IMR-90 (cell line): ENCODE measurements around the gene MRPS22. TPM values are rescaled to one million over a fixed set of nuclear protein-coding genes. Genes with fewer than 3 reads are reported as not detected.

ENCODE experiments used
- ATAC-seq: fragments of 200-7000 bp; cut with Tn5 transposase; 2 replicates; pipeline ENCODE4 v1.9.1; 2020; ENCODE audit warnings: low read depth, mild to moderate bottlenecking, moderate library complexity
- BruUV-seq: library from RNA; stranded (reverse); fragments of 400-500 nt; replicated peaks from 2 replicates; lab custom pipeline; 2021; lab: Mats Ljungman, UMichigan
- CTCF ChIA-PET: fragments of 300-600 bp; formaldehyde crosslinking; extraction: SDS; loops from one replicate; lab custom pipeline; 2021; ENCODE audit warnings: antibody characterized with exemption; lab: Yijun Ruan, JAX
- POLR2A ChIA-PET: fragments of 300-600 bp; sonication (Branson Sonifier 250); formaldehyde crosslinking; loops from one replicate; lab custom pipeline; 2022; ENCODE audit warnings: antibody characterized with exemption; ENCODE audit not compliant: unreplicated experiment; lab: Charles Lee
- DNase-seq: peaks from one replicate; pipeline ENCODE4 v3.0.0; 2013
- H2AFZ ChIP-seq: replicated peaks from 2 replicates; pipeline ENCODE3; 2013; ENCODE audit warnings: low read length, mild to moderate bottlenecking; ENCODE audit not compliant: poor library complexity
- H2AK5ac ChIP-seq: 2 replicates; pipeline ENCODE4 v1.6.1; 2013; ENCODE audit warnings: low read depth, low read length, inconsistent platforms
- H2AK9ac ChIP-seq: replicated peaks from 2 replicates; pipeline ENCODE3; 2013; ENCODE audit warnings: mild to moderate bottlenecking, low read depth, low read length, moderate library complexity; ENCODE audit not compliant: poor library complexity
- H2BK120ac ChIP-seq: 2 replicates; pipeline ENCODE4 v1.6.1; 2013; ENCODE audit warnings: low read depth, low read length, inconsistent platforms
- H2BK15ac ChIP-seq: 3 replicates; pipeline ENCODE4 v1.6.1; 2013; ENCODE audit warnings: low read depth, low read length, inconsistent platforms
- H2BK20ac ChIP-seq: 2 replicates; pipeline ENCODE4 v1.6.1; 2013; ENCODE audit warnings: low read depth, mild to moderate bottlenecking, inconsistent platforms, low read length, moderate library complexity
- H2BK5ac ChIP-seq: 2 replicates; pipeline ENCODE4 v1.6.1; 2013; ENCODE audit warnings: mild to moderate bottlenecking, low read depth, low read length, inconsistent platforms; ENCODE audit not compliant: poor library complexity, severe bottlenecking
- H3K14ac ChIP-seq: replicated peaks from 2 replicates; pipeline ENCODE4 v1.6.1; 2013; ENCODE audit warnings: low read depth, low read length, inconsistent platforms
- H3K18ac ChIP-seq: 2 replicates; pipeline ENCODE4 v1.6.1; 2013; ENCODE audit warnings: low read depth, low read length, control low read depth
- H3K23ac ChIP-seq: 2 replicates; pipeline ENCODE4 v1.6.1; 2013; ENCODE audit warnings: low read depth, low read length, inconsistent platforms
- H3K27ac ChIP-seq: 2 replicates; pipeline ENCODE4 v1.5.1; 2013; ENCODE audit warnings: mild to moderate bottlenecking, control low read depth, low read length; ENCODE audit not compliant: insufficient read depth
- H3K27me3 ChIP-seq: 2 replicates; pipeline ENCODE4 v1.6.1; 2013; ENCODE audit warnings: low read length; ENCODE audit not compliant: control insufficient read depth, insufficient read depth
- H3K36me3 ChIP-seq: 2 replicates; pipeline ENCODE4 v1.6.1; 2013; ENCODE audit warnings: low read length, mixed read lengths; ENCODE audit not compliant: control insufficient read depth, insufficient read depth
- H3K4ac ChIP-seq: 2 replicates; pipeline ENCODE4 v1.6.1; 2013; ENCODE audit warnings: low read depth, low read length, inconsistent platforms
- H3K4me1 ChIP-seq: 2 replicates; pipeline ENCODE4 v1.6.1; 2013; ENCODE audit warnings: low read length, mixed read lengths; ENCODE audit not compliant: control insufficient read depth, insufficient read depth
- H3K4me2 ChIP-seq: 2 replicates; pipeline ENCODE4 v1.6.1; 2013; ENCODE audit warnings: low read depth, mild to moderate bottlenecking, control low read depth, low read length, moderate library complexity
- H3K4me3 ChIP-seq: 2 replicates; pipeline ENCODE4 v1.5.1; 2013; ENCODE audit warnings: low read depth, mild to moderate bottlenecking, control low read depth, low read length, moderate library complexity; ENCODE audit not compliant: insufficient read depth
- H3K56ac ChIP-seq: 2 replicates; pipeline ENCODE4 v1.6.1; 2013; ENCODE audit warnings: low read length, inconsistent platforms; ENCODE audit not compliant: insufficient read depth; ENCODE audit errors: extremely low read depth
- H3K79me1 ChIP-seq, 2 experiments: 2 replicates each; pipeline ENCODE4 v1.6.1; 2013; ENCODE audit warnings: low read length in 2 of 2, inconsistent platforms in 1 of 2, low read depth in 1 of 2
- H3K9ac ChIP-seq: 2 replicates; pipeline ENCODE4 v1.6.1; 2013; ENCODE audit warnings: low read depth, low read length, control low read depth
- H3K9me1 ChIP-seq: 2 replicates; pipeline ENCODE4 v1.6.1; 2013; ENCODE audit warnings: low read length, inconsistent platforms; ENCODE audit not compliant: insufficient read depth
- H3K9me3 ChIP-seq: 2 replicates; pipeline ENCODE4 v1.6.1; 2013; ENCODE audit warnings: low read length; ENCODE audit not compliant: control insufficient read depth, insufficient read depth
- H4K20me1 ChIP-seq: 2 replicates; pipeline ENCODE4 v1.6.1; 2013; ENCODE audit warnings: low read length, inconsistent platforms; ENCODE audit not compliant: insufficient read depth
- H4K5ac ChIP-seq: 2 replicates; pipeline ENCODE4 v1.6.1; 2013; ENCODE audit warnings: mild to moderate bottlenecking, low read depth, low read length, control low read depth
- H4K8ac ChIP-seq, 2 experiments: 2 replicates each; pipeline ENCODE4 v1.6.1; 2013; ENCODE audit warnings: low read depth in 2 of 2, low read length in 2 of 2, control low read depth in 1 of 2, inconsistent platforms in 1 of 2
- H4K91ac ChIP-seq: 2 replicates; pipeline ENCODE4 v1.6.1; 2013; ENCODE audit warnings: low read depth, low read length, inconsistent platforms; ENCODE audit not compliant: insufficient read depth
- CEBPB ChIP-seq: IDR thresholded peaks from 2 replicates; pipeline ENCODE4 v1.6.1; 2012; ENCODE audit warnings: low read depth, low read length, improper control_type of control experiment
- CHD1 ChIP-seq: IDR thresholded peaks from 2 replicates; pipeline ENCODE4 v1.6.1; 2012; ENCODE audit warnings: low read depth, low read length, improper control_type of control experiment
- CTCF ChIP-seq: conservative IDR thresholded peaks from 2 replicates; pipeline ENCODE4 v1.5.1; 2012; ENCODE audit warnings: mild to moderate bottlenecking, low read depth, low read length, improper control_type of control experiment
- MAFK ChIP-seq: IDR thresholded peaks from 2 replicates; pipeline ENCODE4 v1.6.1; 2012; ENCODE audit warnings: low read depth, low read length, improper control_type of control experiment
- NFE2L2 ChIP-seq: fragments of 150-350 bp; IDR thresholded peaks from 2 replicates; pipeline ENCODE4 v1.6.1; 2016; ENCODE audit warnings: low read depth, mild to moderate bottlenecking, low read length
- USF2 ChIP-seq: fragments of 150-350 bp; IDR thresholded peaks from 2 replicates; pipeline ENCODE4 v1.6.1; 2017; ENCODE audit warnings: mild to moderate bottlenecking, antibody characterized with exemption, low read length, low read depth
- WGBS, 2 experiments: methylation state at CpG; one replicate each; pipeline versions ENCODE4 v1.1.5 to v1.1.7; 2013; ENCODE audit warnings: missing lambda C conversion rate in 2 of 2; ENCODE audit not compliant: insufficient read length in 1 of 2; ENCODE audit errors: extremely low coverage in 2 of 2; 5-methylcytosine and 5-hydroxymethylcytosine counted together
- dilution Hi-C: fragments of 300-500 bp; cut with HindIII; formaldehyde crosslinking; loops from one replicate; pipeline ENCODE4 v1.14.3; 2018; ENCODE audit warnings: low sequenced_read_pairs; ENCODE audit not compliant: unreplicated experiment
- in situ Hi-C: fragments of 300-500 bp; cut with MboI; formaldehyde crosslinking; loops from 3 replicates; pipeline ENCODE4 v1.14.3; 2019; ENCODE audit warnings: low sequenced_read_pairs, inconsistent platforms, mixed read lengths
- intact Hi-C: fragments of 100-400 bp; cut with micrococcal nuclease; formaldehyde crosslinking; loops from 2 replicates; pipeline ENCODE4 v1.10.0; 2022
- polyA plus RNA-seq, 3 experiments: library from polyadenylated mRNA; depleted of rRNA; stranded (reverse); fragments of >200 nt; gene quantifications; 2 replicates each; pipeline ENCODE4 v1.2.3, GENCODE V29; 2012; ENCODE audit warnings: low replicate concordance in 1 of 3
- total RNA-seq: library from RNA; depleted of rRNA; stranded (reverse); fragments of >200 nt; gene quantifications from 2 replicates; pipeline ENCODE4 v1.2.3, GENCODE V29; 2012

Gene MRPS22
- total and polyA plus RNA-seq, 2 of the 4 experiments (the other 2 are of a cell fraction): 54.5 to 72.4 TPM

GRCh38 chr3:139307072-139307491, 36.7 kb upstream of the MRPS22 start:
- no peak for ATAC-seq

More at GRCh38 chr3:139307072-139307491, 36.7 kb upstream of the MRPS22 start:
- Histone ChIP-seq H3K4me2 (no peak overlapping the region), H3K23ac (peak overlapping the region; percentile 42), H2BK15ac (peak overlapping the region; percentile 25; the same call in 1 of the 3 replicates), H3K9me1 (peaks cover 45% of the 10 kb centered on the region), H3K79me1 (no peaks in the 10 kb centered on the region; a peak in 1 of 4 replicates), H2AK9ac (no peak overlapping the region), H3K4me1 (peaks cover 34% of the 10 kb centered on the region), H3K27me3 (no peaks in the 10 kb centered on the region), H2AFZ (no peak overlapping the region), H3K14ac (no peak overlapping the region), H3K56ac (no peak overlapping the region), H4K5ac (no peak overlapping the region; the same call in 1 of the 2 replicates), H3K36me3 (no peaks in the 10 kb centered on the region), H3K18ac (peak overlapping the region; percentile 54; the same call in 1 of the 2 replicates), H3K4me3 (no peak overlapping the region), H2BK20ac (peak overlapping the region; percentile 84; the same call in 1 of the 2 replicates), H2BK5ac (no peak overlapping the region), H2BK120ac (peak overlapping the region; percentile 28), H4K8ac (no peak overlapping the region), H4K91ac (peak overlapping the region; percentile 70; the same call in 1 of the 2 replicates), H2AK5ac (peak overlapping the region; percentile 71; the same call in 1 of the 2 replicates), H3K9ac (no peak overlapping the region), H4K20me1 (no peaks in the 10 kb centered on the region), H3K9me3 (no peaks in the 10 kb centered on the region), H3K27ac (no peak overlapping the region), H3K4ac (peak overlapping the region; percentile 83)
- ChIA-PET CTCF (interaction anchor here (1.3 kb wide), 1 partner anchor 22 kb away, joined by 3 read pairs; no protein-coding TSS in a partner anchor), POLR2A (no interaction called here)
- no peak for DNase-seq
- dilution Hi-C loops (no loop called here), intact Hi-C loops (no loop called here), in situ Hi-C loops (no loop called here)
- TF ChIP-seq CTCF (no peak), CEBPB (no peak), CHD1 (no peak), NFE2L2 (no peak), USF2 (no peak), MAFK (no peak)
- WGBS, 2 experiments: no CpG with 5 or more reads among the region's 1 CpG
- BruUV-seq: no TSS peak
